Kidney (tissue), 14 donors: ENCODE data around the gene CDK8. TPM values are rescaled to one million over a fixed set of nuclear protein-coding genes. Genes with fewer than 3 reads are reported as not detected.

ENCODE experiments used
- DNase-seq, 5 donors: peaks; one replicate each; pipeline ENCODE4 v3.0.0-alpha.2; 2013 to 2020
- FAIRE-seq: peaks from 2 replicates; lab custom pipeline; 2012; peaks lifted over from hg19 to GRCh38; lab: Jason Lieb, UNC
- H3K27ac ChIP-seq, 2 donors: one replicate each; pipeline ENCODE4 v1.7.0; 2013; ENCODE audit warnings: low read depth in 2 of 2, low read length in 2 of 2, inconsistent platforms in 1 of 2
- H3K27me3 ChIP-seq: one replicate; pipeline ENCODE4 v1.7.1; 2013; ENCODE audit warnings: low read length, inconsistent platforms; ENCODE audit not compliant: control insufficient read depth, insufficient read depth
- H3K36me3 ChIP-seq, 3 donors: one replicate each; pipeline versions ENCODE4 v1.7.0 to v1.7.1; 2013; ENCODE audit warnings: low read length in 3 of 3, control low read depth in 1 of 3, inconsistent platforms in 1 of 3; ENCODE audit not compliant: insufficient read depth in 3 of 3, control insufficient read depth in 2 of 3
- H3K4me1 ChIP-seq, 3 donors: one replicate each; pipeline versions ENCODE4 v1.7.0 to v1.7.1; 2013; ENCODE audit warnings: low read length in 3 of 3, inconsistent platforms in 1 of 3, low read depth in 1 of 3; ENCODE audit not compliant: control insufficient read depth in 2 of 3, insufficient read depth in 2 of 3
- H3K4me3 ChIP-seq, 3 donors: one replicate each; pipeline versions ENCODE4 v1.7.0 to v1.8.1; 2013; ENCODE audit warnings: low read length in 3 of 3, control low read depth in 1 of 3, inconsistent platforms in 1 of 3
- H3K9ac ChIP-seq, 3 donors: one replicate each; pipeline versions ENCODE4 v1.7.0 to v1.7.1; 2013; ENCODE audit warnings: low read length in 3 of 3, control low read depth in 1 of 3, inconsistent platforms in 1 of 3
- H3K9me3 ChIP-seq, 3 donors: one replicate each; pipeline versions ENCODE4 v1.7.0 to v1.7.1; 2013; ENCODE audit warnings: low read length in 3 of 3, control low read depth in 1 of 3, inconsistent platforms in 1 of 3; ENCODE audit not compliant: control insufficient read depth in 2 of 3, insufficient read depth in 1 of 3
- CTCF ChIP-seq: IDR thresholded peaks from 3 replicates; pipeline ENCODE4 v1.5.1; 2012; ENCODE audit warnings: mild to moderate bottlenecking, moderate library complexity, borderline replicate concordance; ENCODE audit not compliant: insufficient read depth; ENCODE audit errors: extremely low read depth
- intact Hi-C: fragments of 100-400 bp; cut with DNase I; formaldehyde crosslinking; loops from one replicate; pipeline ENCODE4 v1.11.1; 2022
- polyA plus RNA-seq: library from polyadenylated mRNA; stranded (reverse); fragments of 350-450 nt; fragmentation: Illumina TruSeq; extraction: RNeasy Lipid Tissue Mini Kit (QIAGEN cat#74804); gene quantifications from one replicate; pipeline ENCODE4 v1.2.3, GENCODE V29; 2014; ENCODE audit warnings: low read depth, low replicate concordance; ENCODE audit not compliant: insufficient read depth
- total RNA-seq: library from RNA; stranded (reverse); fragmentation: NEBNext Ultra II Directional; extraction: Animal tissue kit (Norgen Biotek cat#: 25700); gene quantifications from one replicate; pipeline ENCODE4 v1.2.1, GENCODE V29; 2021
- donor health status: control.
- donor health status: control.
- donor health status: control.
- donor health status: control.
- donor health status: control.
- donor health status: DM: yes; HTN: yes; CAD: no.
- donor health status: Normal renal cell carcinoma (clear cell type).

CDK8 gene
- total and polyA plus RNA-seq, 2 donors from 2014 or later = 10.4 to 11.2 TPM

- Histone ChIP-seq H3K9me3 (no peaks in the 10 kb centered on the region), H3K4me3 (no peak overlapping the region), H3K27ac (no peak overlapping the region), H3K4me1 (no peaks in the 10 kb centered on the region), H3K36me3 (no peaks in the 10 kb centered on the region), H3K27me3 (no peaks in the 10 kb centered on the region), H3K9ac (no peak overlapping the region)
- intact Hi-C loops = no loop called here
- no peak for FAIRE-seq
- no peak for TF ChIP-seq CTCF
- DNase-seq = no peak
Observed at GRCh38 chr13:26307701-26308100, 53.8 kb downstream of the CDK8 start.

- peaks cover 0 to under 1% (median 0%) of the 10 kb centered on the region in 3 donors for H3K4me1 ChIP-seq
- no peaks in the 10 kb centered on the region for H3K27me3 ChIP-seq
- no peak overlapping the region for H3K9ac ChIP-seq
- no peak overlapping the region for H3K27ac ChIP-seq
- no peak for TF ChIP-seq CTCF
- FAIRE-seq = no peak
- intact Hi-C loops = no loop called here
- no peak overlapping the region for H3K4me3 ChIP-seq
- DNase-seq = no peak
- no peaks in the 10 kb centered on the region for H3K9me3 ChIP-seq
- no peaks in the 10 kb centered on the region for H3K36me3 ChIP-seq
Observed at GRCh38 chr13:26308250-26308649, 54.3 kb downstream of the CDK8 start.

GRCh38 chr13:26308836-26309235 lies 54.9 kb downstream of the CDK8 start:
- Histone ChIP-seq H3K27me3 (no peaks in the 10 kb centered on the region), H3K9ac (no peak overlapping the region), H3K4me3 (no peak overlapping the region), H3K4me1 (peaks cover 0 to 3% (median 0%) of the 10 kb centered on the region in 3 donors), H3K9me3 (no peaks in the 10 kb centered on the region), H3K27ac (no peak overlapping the region), H3K36me3 (no peaks in the 10 kb centered on the region)
- FAIRE-seq (no peak), DNase-seq (no peak)
- intact Hi-C loops = no loop called here
- TF ChIP-seq CTCF = no peak

- TF ChIP-seq CTCF = no peak
- no peak overlapping the region for H3K9ac ChIP-seq
- no peaks in the 10 kb centered on the region for H3K36me3 ChIP-seq
- peaks cover 0 to 3% (median 0%) of the 10 kb centered on the region in 3 donors for H3K4me1 ChIP-seq
- no peak for DNase-seq
- no peak overlapping the region for H3K27ac ChIP-seq
- FAIRE-seq = no peak
- no peak overlapping the region for H3K4me3 ChIP-seq
- H3K27me3 ChIP-seq = no peaks in the 10 kb centered on the region
- H3K9me3 ChIP-seq = no peaks in the 10 kb centered on the region
- intact Hi-C loops = no loop called here
Observed at GRCh38 chr13:26310003-26310402, 56.1 kb downstream of the CDK8 start.
